CD4-positive, alpha-beta T cell (primary cell): ENCODE measurements around the gene LAMA2. TPM values are rescaled to one million over a fixed set of nuclear protein-coding genes. Genes with fewer than 3 reads are reported as not detected.

ENCODE experiments used
- ATAC-seq: fragments of 200-7000 bp; cut with Tn5 transposase; one replicate; pipeline ENCODE4 v1.10.0; 2022; ENCODE audit warnings: mild to moderate bottlenecking; ENCODE audit not compliant: poor library complexity
- CTCF ChIA-PET: fragments of 350-600 bp; sonication (Branson Sonifier 250); formaldehyde crosslinking; loops from one replicate; lab custom pipeline; 2021; ENCODE audit warnings: antibody characterized with exemption, inconsistent platforms; lab: Charles Lee
- POLR2A ChIA-PET: fragments of 350-600 bp; sonication (Branson Sonifier 250); formaldehyde crosslinking; loops from one replicate; lab custom pipeline; 2021; ENCODE audit warnings: antibody characterized with exemption, inconsistent platforms; lab: Charles Lee
- DNase-seq, 14 experiments: peaks; one replicate each; pipeline ENCODE4 v3.0.0-alpha.2; 2013 to 2020; ENCODE audit warnings: mixed read lengths in 2 of 14
- H3K27ac ChIP-seq, 2 donors: one replicate each; pipeline versions ENCODE4 v1.5.1 to v1.7.0; 2013; ENCODE audit warnings: low read length in 2 of 2, low read depth in 1 of 2, mild to moderate bottlenecking in 1 of 2
- H3K27me3 ChIP-seq, 2 experiments: 1 replicate in 1 of 2; 2 replicates in 1 of 2; pipeline versions ENCODE4 v1.6.1 to v1.7.0; 2013; ENCODE audit warnings: low read length in 2 of 2, control low read depth in 1 of 2, mild to moderate bottlenecking in 1 of 2, moderate library complexity in 1 of 2; ENCODE audit not compliant: insufficient read depth in 2 of 2, control insufficient read depth in 1 of 2
- H3K36me3 ChIP-seq: one replicate; pipeline ENCODE4 v1.6.1; 2013; ENCODE audit warnings: low read length, control low read depth; ENCODE audit not compliant: insufficient read depth
- H3K4me1 ChIP-seq: one replicate; pipeline ENCODE4 v1.6.1; 2013; ENCODE audit warnings: low read length, control low read depth; ENCODE audit not compliant: insufficient read depth
- H3K4me3 ChIP-seq: one replicate; pipeline ENCODE4 v1.5.1; 2013; ENCODE audit warnings: mild to moderate bottlenecking, low read length, moderate library complexity
- H3K9me3 ChIP-seq, 2 experiments: 1 replicate in 1 of 2; 2 replicates in 1 of 2; pipeline versions ENCODE4 v1.6.1 to v1.7.0; 2013; ENCODE audit warnings: low read length in 2 of 2, mild to moderate bottlenecking in 2 of 2, control low read depth in 1 of 2, moderate library complexity in 1 of 2; ENCODE audit not compliant: control insufficient read depth in 1 of 2, insufficient read depth in 1 of 2
- H3K27ac Mint-ChIP-seq: one replicate; pipeline ENCODE4 v1.8.0; 2020; ENCODE audit warnings: mixed read lengths
- H3K27me3 Mint-ChIP-seq: one replicate; pipeline ENCODE4 v1.8.0; 2021; ENCODE audit warnings: mixed read lengths
- H3K36me3 Mint-ChIP-seq: one replicate; pipeline ENCODE4 v1.8.0; 2021; ENCODE audit warnings: low read depth, mixed read lengths
- H3K4me1 Mint-ChIP-seq: one replicate; pipeline ENCODE4 v1.8.0; 2021; ENCODE audit warnings: low read depth, mixed read lengths
- H3K4me3 Mint-ChIP-seq: one replicate; pipeline ENCODE4 v1.8.0; 2020; ENCODE audit warnings: mild to moderate bottlenecking, mixed read lengths
- H3K9me3 Mint-ChIP-seq: one replicate; pipeline ENCODE4 v1.8.0; 2020; ENCODE audit warnings: mixed read lengths
- CTCF ChIP-seq: fragments of 200-600 bp; IDR thresholded peaks from one replicate; pipeline ENCODE4 v1.8.0; 2022; ENCODE audit warnings: antibody characterized with exemption, mild to moderate bottlenecking
- intact Hi-C, 2 experiments: fragments of 100-400 bp; cut with DNase I in 1 of 2; cut with micrococcal nuclease in 1 of 2; formaldehyde crosslinking; loops; one replicate each; pipeline versions ENCODE4 v1.15.1 to v1.9.0; 2023 to 2025; cut with DNase I, micrococcal nuclease
- total RNA-seq, 174 experiments: library from RNA in 2 of 174; stranded (reverse) in 2 of 174; gene quantifications; one replicate each; pipeline ENCODE4 v1.2.3 and lab custom pipeline; 2021 to 2026

LAMA2 gene
- total RNA-seq, 2 experiments from 2014 or later: 0.05 to 0.06 TPM

DNA sequence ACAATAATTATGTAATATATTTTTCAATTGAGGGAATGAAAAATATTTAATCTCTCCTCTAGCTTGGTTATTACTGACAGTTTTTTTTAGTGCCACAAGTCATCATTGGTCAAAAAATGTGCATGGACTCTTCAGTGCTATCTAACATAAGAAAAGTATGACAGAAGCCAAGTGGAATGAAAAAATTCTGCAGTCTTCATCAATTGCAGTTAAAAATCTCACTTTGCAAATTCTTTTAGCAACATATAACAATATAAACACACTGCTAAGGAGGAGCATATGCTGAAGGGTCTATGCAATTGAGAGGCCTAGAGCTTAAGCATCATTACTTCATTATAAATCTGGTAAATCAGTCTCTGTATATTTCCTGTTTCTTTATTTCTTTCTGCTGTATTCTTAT, 652.0 kb downstream of the LAMA2 start:
- H3K36me3 ChIP-seq: no peaks in the 10 kb centered on the region
- H3K27ac Mint-ChIP-seq: no peak overlapping the region
- H3K27me3 Mint-ChIP-seq: no peaks in the 10 kb centered on the region
- intact Hi-C loops: no loop called here
- ATAC-seq (no peak), DNase-seq (no peak)
- no peak overlapping the region for H3K4me3 ChIP-seq
- H3K4me1 ChIP-seq: no peaks in the 10 kb centered on the region
- H3K27me3 ChIP-seq: no peaks in the 10 kb centered on the region
- no peaks in the 10 kb centered on the region for H3K9me3 Mint-ChIP-seq
- no peak overlapping the region for H3K27ac ChIP-seq
- CTCF ChIA-PET: interaction anchor here (1.2 kb wide), 1 partner anchor 40 kb away, joined by 3 read pairs; no protein-coding TSS in a partner anchor
- no peak overlapping the region for H3K4me3 Mint-ChIP-seq
- H3K36me3 Mint-ChIP-seq: no peaks in the 10 kb centered on the region
- TF ChIP-seq CTCF: no peak
- H3K9me3 ChIP-seq: no peaks in the 10 kb centered on the region
- POLR2A ChIA-PET: no interaction called here
- H3K4me1 Mint-ChIP-seq: no peaks in the 10 kb centered on the region

DNA sequence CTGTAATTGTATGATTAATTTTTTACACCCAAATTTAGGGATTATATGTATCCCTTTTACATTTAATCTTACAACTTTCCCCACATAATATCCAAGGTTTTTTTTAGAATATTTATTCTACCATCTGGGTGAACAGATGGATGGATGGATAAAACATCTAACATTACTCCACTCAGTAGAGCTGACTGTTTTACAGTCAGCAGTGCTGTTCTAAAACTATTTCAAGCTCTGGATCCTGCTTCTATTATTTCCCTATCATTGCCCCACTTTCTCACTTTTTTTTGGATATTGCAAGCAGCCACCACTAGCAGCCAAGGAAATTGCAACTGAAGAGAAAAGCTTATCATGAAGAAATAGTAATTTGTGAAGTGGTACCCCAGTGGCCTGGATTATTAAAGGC, 653.3 kb downstream of the LAMA2 start:
- no peaks in the 10 kb centered on the region for H3K9me3 ChIP-seq
- ChIA-PET CTCF (no interaction called here), POLR2A (no interaction called here)
- Mint-ChIP-seq H3K9me3 (no peaks in the 10 kb centered on the region), H3K27me3 (no peaks in the 10 kb centered on the region), H3K27ac (no peak overlapping the region), H3K4me3 (no peak overlapping the region), H3K4me1 (no peaks in the 10 kb centered on the region), H3K36me3 (no peaks in the 10 kb centered on the region)
- no peaks in the 10 kb centered on the region for H3K4me1 ChIP-seq
- no peak overlapping the region for H3K4me3 ChIP-seq
- H3K27me3 ChIP-seq: no peaks in the 10 kb centered on the region
- no peak for ATAC-seq
- intact Hi-C loops: no loop called here
- TF ChIP-seq CTCF: no peak
- no peaks in the 10 kb centered on the region for H3K36me3 ChIP-seq
- H3K27ac ChIP-seq: no peak overlapping the region
- DNase-seq: no peak

DNA sequence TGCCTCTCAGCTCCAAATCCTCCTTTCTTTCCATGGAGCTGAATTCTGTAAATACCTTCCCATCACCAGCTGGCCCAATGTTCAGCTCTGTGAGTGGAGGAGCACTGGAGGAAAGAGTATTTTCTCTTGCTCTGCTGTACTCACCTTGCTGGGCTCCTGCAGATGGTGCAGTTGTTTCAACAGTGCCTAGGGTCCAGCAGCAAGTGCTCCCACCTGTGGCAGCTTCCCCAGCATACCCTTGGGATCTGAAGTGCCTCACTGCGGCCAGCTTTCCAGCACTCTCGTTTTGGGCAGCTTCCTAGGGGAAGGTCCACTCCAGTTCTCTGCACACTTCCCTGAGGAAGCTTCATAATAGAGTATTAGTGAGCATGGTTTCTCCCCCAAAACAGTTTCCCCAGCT, 656.1 kb downstream of the LAMA2 start:
- Mint-ChIP-seq H3K4me1 (no peaks in the 10 kb centered on the region), H3K4me3 (no peak overlapping the region), H3K9me3 (no peaks in the 10 kb centered on the region), H3K36me3 (no peaks in the 10 kb centered on the region), H3K27me3 (no peaks in the 10 kb centered on the region), H3K27ac (no peak overlapping the region)
- ATAC-seq: no peak
- no peaks in the 10 kb centered on the region for H3K4me1 ChIP-seq
- ChIA-PET POLR2A (no interaction called here), CTCF (interaction anchor here (1.3 kb wide), 1 partner anchor 26 kb away, joined by 3 read pairs; no protein-coding TSS in a partner anchor)
- H3K27me3 ChIP-seq: no peaks in the 10 kb centered on the region
- no peak overlapping the region for H3K27ac ChIP-seq
- no peak for TF ChIP-seq CTCF
- H3K9me3 ChIP-seq: no peaks in the 10 kb centered on the region
- intact Hi-C loops: no loop called here
- no peaks in the 10 kb centered on the region for H3K36me3 ChIP-seq
- DNase-seq: no peak
- H3K4me3 ChIP-seq: no peak overlapping the region
